ENCODE results near the gene CPED1.
"Not testable (repeated sequence)": the region's sequence is repeated elsewhere in the genome, so short reads cannot be mapped to it uniquely, and the experiment has no call there.

The CPED1 gene

GRCh38 chr7:121041516-121042148 lies 53.1 kb downstream of the CPED1 start:
- DNase-seq (ENCODE audit: low spot score): peak; percentile 16

- DNase-seq (ENCODE audit: low spot score): no peak
These were observed 53.7 kb downstream of the CPED1 start for GRCh38 chr7:121042195-121042594.

GRCh38 chr7:121042899-121043298 lies 54.4 kb downstream of the CPED1 start:
- no peak for DNase-seq (ENCODE audit: low spot score)

GRCh38 chr7:121043314-121044234 lies 55.1 kb downstream of the CPED1 start:
- DNase-seq (ENCODE audit: low spot score): no peak

- no peak for DNase-seq (ENCODE audit: low spot score)
These were observed 56.6 kb downstream of the CPED1 start for GRCh38 chr7:121045090-121045489.

- DNase-seq (ENCODE audit: low spot score): no peak
These were observed 57.5 kb downstream of the CPED1 start for GRCh38 chr7:121046009-121046408.

GRCh38 chr7:121046893-121047468 lies 58.5 kb downstream of the CPED1 start:
- DNase-seq (ENCODE audit: low spot score): no peak

- no peak for DNase-seq (ENCODE audit: low spot score)
These were observed 59.7 kb downstream of the CPED1 start for GRCh38 chr7:121048195-121048594.

GRCh38 chr7:121049028-121049791 lies 60.7 kb downstream of the CPED1 start:
- DNase-seq (ENCODE audit: low spot score): no peak

- DNase-seq (ENCODE audit: low spot score): no peak
These were observed 61.4 kb downstream of the CPED1 start for GRCh38 chr7:121049897-121050296.

- DNase-seq (ENCODE audit: low spot score): no peak
These were observed 64.7 kb downstream of the CPED1 start for GRCh38 chr7:121053219-121053618.

- DNase-seq (ENCODE audit: low spot score): no peak
These were observed 66.4 kb downstream of the CPED1 start for GRCh38 chr7:121054925-121055324.

- no peak for DNase-seq (ENCODE audit: low spot score)
These were observed 69.4 kb downstream of the CPED1 start for GRCh38 chr7:121057878-121058277.

- no peak for DNase-seq (ENCODE audit: low spot score)
These were observed 70.5 kb downstream of the CPED1 start for GRCh38 chr7:121058975-121059374.

GRCh38 chr7:121059979-121060509 lies 71.5 kb downstream of the CPED1 start:
- not testable (repeated sequence) for DNase-seq (ENCODE audit: low spot score)

GRCh38 chr7:121061677-121062582 lies 73.4 kb downstream of the CPED1 start:
- DNase-seq (ENCODE audit: low spot score): no peak

GRCh38 chr7:121062671-121063279 lies 74.3 kb downstream of the CPED1 start:
- no peak for DNase-seq (ENCODE audit: low spot score)

- not testable (repeated sequence) for DNase-seq (ENCODE audit: low spot score)
These were observed 79.2 kb downstream of the CPED1 start for GRCh38 chr7:121067717-121068116.

GRCh38 chr7:121069346-121070100 lies 81.0 kb downstream of the CPED1 start:
- no peak for DNase-seq (ENCODE audit: low spot score)

GRCh38 chr7:121071132-121071531 lies 82.6 kb downstream of the CPED1 start:
- no peak for DNase-seq (ENCODE audit: low spot score)

Data from GM03348 (cell line).